22Rv1 (cell line): Measurements from ENCODE around the gene CCDC187.

Experiments
- H3K27ac ChIP-seq: fragments of 450-650 bp; 2 replicates; pipeline ENCODE4 v1.5.1; 2017
- CTCF ChIP-seq: fragments of 450-650 bp; IDR thresholded peaks from 2 replicates; pipeline ENCODE4 v1.5.1; 2017; ENCODE audit warnings: mild to moderate bottlenecking
- ZFX ChIP-seq: fragments of 450-650 bp; IDR thresholded peaks from 2 replicates; pipeline ENCODE4 v1.6.1; 2017; ENCODE audit warnings: antibody characterized with exemption, borderline replicate concordance

The CCDC187 gene

GRCh38 chr9:136225366-136225747 is 78.5 kb downstream of the CCDC187 start:
- TF ChIP-seq CTCF: no peak
- no peak overlapping the region for H3K27ac ChIP-seq

GRCh38 chr9:136223871-136224640 is 79.8 kb downstream of the CCDC187 start:
- TF ChIP-seq ZFX (no peak), CTCF (no peak)
- H3K27ac ChIP-seq: no peak overlapping the region

- no peak overlapping the region for H3K27ac ChIP-seq
- TF ChIP-seq ZFX: no peak
- TF ChIP-seq CTCF: no peak
Observed at GRCh38 chr9:136222906-136223285, 81.0 kb downstream of the CCDC187 start.

- H3K27ac ChIP-seq: no peak overlapping the region
- TF ChIP-seq CTCF: no peak
- no peak for TF ChIP-seq ZFX
Observed at GRCh38 chr9:136222166-136222905, 81.6 kb downstream of the CCDC187 start.

GRCh38 chr9:136220017-136220729 is 83.7 kb downstream of the CCDC187 start:
- TF ChIP-seq ZFX (no peak), CTCF (no peak)
- no peak overlapping the region for H3K27ac ChIP-seq

GRCh38 chr9:136219276-136219675 is 84.6 kb downstream of the CCDC187 start:
- H3K27ac ChIP-seq: no peak overlapping the region
- TF ChIP-seq CTCF (no peak), ZFX (no peak)

GRCh38 chr9:136218673-136219072 is 85.2 kb downstream of the CCDC187 start:
- no peak overlapping the region for H3K27ac ChIP-seq
- TF ChIP-seq CTCF: no peak
- no peak for TF ChIP-seq ZFX
